ENCODE data around the gene VKORC1. TPM values are rescaled to one million over a fixed set of nuclear protein-coding genes. Genes with fewer than 3 reads are reported as not detected.

Gene VKORC1
- total RNA-seq, 3 donors from 2014 or later, result 62.8 to 63.8 (median 63.5) TPM

- H3K9me3 Mint-ChIP-seq, result no peaks in the 10 kb centered on the region
- no peaks in the 10 kb centered on the region for H3K27me3 Mint-ChIP-seq (ENCODE audit: low read depth)
- H3K4me1 Mint-ChIP-seq (ENCODE audit: low read depth), result no peaks in the 10 kb centered on the region
- peaks cover 4% of the 10 kb centered on the region for H3K36me3 Mint-ChIP-seq (ENCODE audit: insufficient read depth)
- H3K4me3 Mint-ChIP-seq, result no peak overlapping the region
- ATAC-seq (no peak), DNase-seq (no peak)
Observed at GRCh38 chr16:31134091-31134571, 39.5 kb upstream of the VKORC1 start.

- H3K9me3 Mint-ChIP-seq, result no peaks in the 10 kb centered on the region
- H3K4me3 Mint-ChIP-seq, result no peak overlapping the region
- H3K4me1 Mint-ChIP-seq (ENCODE audit: low read depth), result no peaks in the 10 kb centered on the region
- DNase-seq, result no peak
- ATAC-seq, result no peak
- no peaks in the 10 kb centered on the region for H3K27me3 Mint-ChIP-seq (ENCODE audit: low read depth)
- H3K36me3 Mint-ChIP-seq (ENCODE audit: insufficient read depth), result peaks cover 4% of the 10 kb centered on the region
Observed at GRCh38 chr16:31133046-31133501, 38.5 kb upstream of the VKORC1 start.

GRCh38 chr16:31132303-31132979 lies 37.8 kb upstream of the VKORC1 start:
- no peaks in the 10 kb centered on the region for H3K27me3 Mint-ChIP-seq (ENCODE audit: low read depth)
- no peaks in the 10 kb centered on the region for H3K9me3 Mint-ChIP-seq
- no peak for DNase-seq
- H3K4me1 Mint-ChIP-seq (ENCODE audit: low read depth), result no peaks in the 10 kb centered on the region
- no peak overlapping the region for H3K4me3 Mint-ChIP-seq
- no peak for ATAC-seq
- peaks cover 10% of the 10 kb centered on the region for H3K36me3 Mint-ChIP-seq (ENCODE audit: insufficient read depth)

GRCh38 chr16:31131841-31132271 lies 37.3 kb upstream of the VKORC1 start:
- no peaks in the 10 kb centered on the region for H3K4me1 Mint-ChIP-seq (ENCODE audit: low read depth)
- no peak for DNase-seq
- H3K9me3 Mint-ChIP-seq, result no peaks in the 10 kb centered on the region
- H3K36me3 Mint-ChIP-seq (ENCODE audit: insufficient read depth), result peaks cover 10% of the 10 kb centered on the region
- no peak for ATAC-seq
- H3K4me3 Mint-ChIP-seq, result no peak overlapping the region
- H3K27me3 Mint-ChIP-seq (ENCODE audit: low read depth), result no peaks in the 10 kb centered on the region

- Mint-ChIP-seq H3K36me3 (ENCODE audit: insufficient read depth) (peaks cover 10% of the 10 kb centered on the region), H3K4me3 (no peak overlapping the region), H3K9me3 (no peaks in the 10 kb centered on the region), H3K27me3 (ENCODE audit: low read depth) (no peaks in the 10 kb centered on the region), H3K4me1 (ENCODE audit: low read depth) (no peaks in the 10 kb centered on the region)
- no peak for ATAC-seq
- DNase-seq, result no peak
Observed at GRCh38 chr16:31131416-31131815, 36.8 kb upstream of the VKORC1 start.

GRCh38 chr16:31130899-31131298 lies 36.3 kb upstream of the VKORC1 start:
- no peak for ATAC-seq
- Mint-ChIP-seq H3K9me3 (no peaks in the 10 kb centered on the region), H3K27me3 (ENCODE audit: low read depth) (no peaks in the 10 kb centered on the region), H3K4me1 (ENCODE audit: low read depth) (no peaks in the 10 kb centered on the region), H3K36me3 (ENCODE audit: insufficient read depth) (peaks cover 15% of the 10 kb centered on the region), H3K4me3 (no peak overlapping the region)
- no peak for DNase-seq

- ATAC-seq (no peak), DNase-seq (no peak)
- Mint-ChIP-seq H3K4me3 (no peak overlapping the region), H3K36me3 (ENCODE audit: insufficient read depth) (peaks cover 19% of the 10 kb centered on the region), H3K9me3 (no peaks in the 10 kb centered on the region), H3K27me3 (ENCODE audit: low read depth) (no peaks in the 10 kb centered on the region), H3K4me1 (ENCODE audit: low read depth) (no peaks in the 10 kb centered on the region)
Observed at GRCh38 chr16:31130336-31130891, 35.8 kb upstream of the VKORC1 start.

- Mint-ChIP-seq H3K36me3 (ENCODE audit: insufficient read depth) (peaks cover 19% of the 10 kb centered on the region), H3K4me3 (no peak overlapping the region), H3K9me3 (no peaks in the 10 kb centered on the region), H3K4me1 (ENCODE audit: low read depth) (no peaks in the 10 kb centered on the region), H3K27me3 (ENCODE audit: low read depth) (no peaks in the 10 kb centered on the region)
- DNase-seq (no peak), ATAC-seq (no peak)
Observed at GRCh38 chr16:31129568-31130335, 35.2 kb upstream of the VKORC1 start.

- Mint-ChIP-seq H3K36me3 (ENCODE audit: insufficient read depth) (peaks cover 19% of the 10 kb centered on the region), H3K4me1 (ENCODE audit: low read depth) (no peaks in the 10 kb centered on the region), H3K27me3 (ENCODE audit: low read depth) (no peaks in the 10 kb centered on the region), H3K9me3 (no peaks in the 10 kb centered on the region), H3K4me3 (no peak overlapping the region)
- DNase-seq (no peak), ATAC-seq (no peak)
Observed at GRCh38 chr16:31128711-31129567, 34.3 kb upstream of the VKORC1 start.

GRCh38 chr16:31127182-31127581 lies 32.6 kb upstream of the VKORC1 start:
- Mint-ChIP-seq H3K9me3 (no peaks in the 10 kb centered on the region), H3K4me1 (ENCODE audit: low read depth) (no peaks in the 10 kb centered on the region), H3K27me3 (ENCODE audit: low read depth) (no peaks in the 10 kb centered on the region), H3K4me3 (no peak overlapping the region), H3K36me3 (ENCODE audit: insufficient read depth) (peaks cover 22% of the 10 kb centered on the region)
- ATAC-seq, result no peak
- no peak for DNase-seq

- no peaks in the 10 kb centered on the region for H3K9me3 Mint-ChIP-seq
- no peaks in the 10 kb centered on the region for H3K27me3 Mint-ChIP-seq (ENCODE audit: low read depth)
- no peak for DNase-seq
- H3K36me3 Mint-ChIP-seq (ENCODE audit: insufficient read depth), result peaks cover 24% of the 10 kb centered on the region
- no peaks in the 10 kb centered on the region for H3K4me1 Mint-ChIP-seq (ENCODE audit: low read depth)
- no peak overlapping the region for H3K4me3 Mint-ChIP-seq
- ATAC-seq, result no peak
Observed at GRCh38 chr16:31125844-31126243, 31.2 kb upstream of the VKORC1 start.

- Mint-ChIP-seq H3K9me3 (no peaks in the 10 kb centered on the region), H3K4me3 (no peak overlapping the region), H3K36me3 (ENCODE audit: insufficient read depth) (peaks cover 17% of the 10 kb centered on the region), H3K4me1 (ENCODE audit: low read depth) (peaks cover 15% of the 10 kb centered on the region), H3K27me3 (ENCODE audit: low read depth) (no peaks in the 10 kb centered on the region)
- DNase-seq, result no peak
- ATAC-seq, result no peak
Observed at GRCh38 chr16:31120129-31120528, 25.5 kb upstream of the VKORC1 start.

- H3K27me3 Mint-ChIP-seq (ENCODE audit: low read depth), result no peaks in the 10 kb centered on the region
- DNase-seq (no peak), ATAC-seq (no peak)
- peak overlapping the region; percentile 88 for H3K4me3 Mint-ChIP-seq
- H3K9me3 Mint-ChIP-seq, result no peaks in the 10 kb centered on the region
- peaks cover 16% of the 10 kb centered on the region for H3K4me1 Mint-ChIP-seq (ENCODE audit: low read depth)
- peaks cover 17% of the 10 kb centered on the region for H3K36me3 Mint-ChIP-seq (ENCODE audit: insufficient read depth)
Observed at GRCh38 chr16:31118223-31119155, 23.9 kb upstream of the VKORC1 start.

Measured in activated T-cell treated with anti-CD3 and anti-CD28 coated beads, Interleukin-2, amount 50 U/mL, for 4 hours (primary cell).